Lower leg skin (tissue), 4 donors: ENCODE measurements around the gene LYST. TPM values are rescaled to one million over a fixed set of nuclear protein-coding genes. Genes with fewer than 3 reads are reported as not detected.

ENCODE experiments used
- DNase-seq, 2 donors: peaks; one replicate each; pipeline ENCODE4 v3.0.0-alpha.2; 2019; ENCODE audit warnings: low spot score in 2 of 2
- H3K4me3 ChIP-seq: fragments of 200-600 bp; sonication (generic); 2 replicates; pipeline ENCODE4 v1.5.1; 2017; ENCODE audit warnings: mild to moderate bottlenecking, low read depth; ENCODE audit not compliant: poor library complexity, severe bottlenecking
- POLR2A ChIP-seq, 2 donors: fragments of 450-650 bp; IDR thresholded peaks; one replicate each; pipeline ENCODE4 v1.6.1; 2016 to 2017; ENCODE audit warnings: antibody characterized with exemption in 2 of 2, mild to moderate bottlenecking in 1 of 2, moderate library complexity in 1 of 2
- WGBS, 2 donors: methylation state at CpG; one replicate each; pipeline ENCODE4 v1.1.5; 2018; 5-methylcytosine and 5-hydroxymethylcytosine counted together
- intact Hi-C: fragments of 100-400 bp; cut with DNase I; formaldehyde crosslinking; loops from one replicate; pipeline ENCODE4 v1.15.0; 2023; ENCODE audit warnings: low total_unique reads
- total RNA-seq, 4 donors: library from RNA; depleted of rRNA; stranded (reverse); fragments of >200 nt; gene quantifications; one replicate each; pipeline ENCODE4 v1.1.0, GENCODE V29; 2016
- TF ChIP-seq, protein P1 (sequence below), 3 donors: fragments of 450-650 bp; IDR thresholded peaks; one replicate each; pipeline ENCODE4 v1.5.1; 2016; ENCODE audit warnings: antibody characterized with exemption in 3 of 3, mild to moderate bottlenecking in 3 of 3, moderate library complexity in 2 of 3

The LYST gene
- total RNA-seq, 4 donors from 2014 or later, result 38.5 to 43.9 (median 40.9) TPM

DNA sequence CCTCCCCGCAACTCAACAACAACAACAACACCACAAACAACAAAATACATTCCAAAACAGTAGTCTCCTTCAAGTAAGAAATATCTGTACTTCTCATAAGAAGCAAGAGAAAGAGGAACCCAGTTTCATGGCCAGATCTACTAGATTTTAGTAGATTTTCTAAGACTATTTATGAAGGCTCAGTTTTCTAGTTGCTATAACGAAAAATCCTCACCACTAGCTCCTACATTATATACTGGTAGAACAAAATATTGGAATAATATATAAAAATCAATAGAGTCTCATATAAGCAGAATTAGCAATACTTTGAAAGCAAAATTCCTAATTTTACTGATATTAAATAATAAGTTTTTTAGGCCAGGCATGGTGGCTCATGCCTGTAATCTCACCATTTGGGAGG, 86.9 kb downstream of the LYST start:
- no peak for DNase-seq
- H3K4me3 ChIP-seq, result no peak overlapping the region
- intact Hi-C loops, result no loop called here
- TF ChIP-seq, protein P1, sequence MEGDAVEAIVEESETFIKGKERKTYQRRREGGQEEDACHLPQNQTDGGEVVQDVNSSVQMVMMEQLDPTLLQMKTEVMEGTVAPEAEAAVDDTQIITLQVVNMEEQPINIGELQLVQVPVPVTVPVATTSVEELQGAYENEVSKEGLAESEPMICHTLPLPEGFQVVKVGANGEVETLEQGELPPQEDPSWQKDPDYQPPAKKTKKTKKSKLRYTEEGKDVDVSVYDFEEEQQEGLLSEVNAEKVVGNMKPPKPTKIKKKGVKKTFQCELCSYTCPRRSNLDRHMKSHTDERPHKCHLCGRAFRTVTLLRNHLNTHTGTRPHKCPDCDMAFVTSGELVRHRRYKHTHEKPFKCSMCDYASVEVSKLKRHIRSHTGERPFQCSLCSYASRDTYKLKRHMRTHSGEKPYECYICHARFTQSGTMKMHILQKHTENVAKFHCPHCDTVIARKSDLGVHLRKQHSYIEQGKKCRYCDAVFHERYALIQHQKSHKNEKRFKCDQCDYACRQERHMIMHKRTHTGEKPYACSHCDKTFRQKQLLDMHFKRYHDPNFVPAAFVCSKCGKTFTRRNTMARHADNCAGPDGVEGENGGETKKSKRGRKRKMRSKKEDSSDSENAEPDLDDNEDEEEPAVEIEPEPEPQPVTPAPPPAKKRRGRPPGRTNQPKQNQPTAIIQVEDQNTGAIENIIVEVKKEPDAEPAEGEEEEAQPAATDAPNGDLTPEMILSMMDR (IDR thresholded peaks at IDR 0.05), result no peak
- no peak for TF ChIP-seq POLR2A (IDR thresholded peaks at IDR 0.05)
- 99% methylated on average over 2 of the region's 2 CpGs for WGBS, 2 donors

DNA sequence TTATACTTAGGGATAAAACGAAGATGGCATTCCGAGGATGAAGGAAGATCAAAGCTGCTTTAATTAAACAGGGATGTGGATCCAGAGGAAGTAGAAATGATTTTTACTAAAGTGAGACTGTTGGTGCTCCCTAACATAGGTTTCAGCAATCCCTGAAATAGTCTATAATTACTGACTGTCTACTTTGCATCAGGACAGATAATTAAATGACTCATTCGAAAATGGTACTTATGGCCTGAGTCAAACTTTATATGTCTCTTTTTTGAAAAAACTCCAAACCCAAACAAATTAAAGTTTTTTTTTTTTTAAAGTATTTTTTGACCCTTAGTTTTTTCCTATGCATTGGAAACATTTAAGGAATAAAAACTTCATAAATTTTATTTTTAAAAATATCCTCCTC, 90.3 kb downstream of the LYST start:
- H3K4me3 ChIP-seq, result no peak overlapping the region
- no peak for TF ChIP-seq POLR2A (IDR thresholded peaks at IDR 0.05)
- TF ChIP-seq, protein P1 (IDR thresholded peaks at IDR 0.05), result no peak
- WGBS, 2 donors, result 82 to 83% methylated on average over 3 of the region's 3 CpGs
- DNase-seq, result no peak
- intact Hi-C loops, result no loop called here

DNA sequence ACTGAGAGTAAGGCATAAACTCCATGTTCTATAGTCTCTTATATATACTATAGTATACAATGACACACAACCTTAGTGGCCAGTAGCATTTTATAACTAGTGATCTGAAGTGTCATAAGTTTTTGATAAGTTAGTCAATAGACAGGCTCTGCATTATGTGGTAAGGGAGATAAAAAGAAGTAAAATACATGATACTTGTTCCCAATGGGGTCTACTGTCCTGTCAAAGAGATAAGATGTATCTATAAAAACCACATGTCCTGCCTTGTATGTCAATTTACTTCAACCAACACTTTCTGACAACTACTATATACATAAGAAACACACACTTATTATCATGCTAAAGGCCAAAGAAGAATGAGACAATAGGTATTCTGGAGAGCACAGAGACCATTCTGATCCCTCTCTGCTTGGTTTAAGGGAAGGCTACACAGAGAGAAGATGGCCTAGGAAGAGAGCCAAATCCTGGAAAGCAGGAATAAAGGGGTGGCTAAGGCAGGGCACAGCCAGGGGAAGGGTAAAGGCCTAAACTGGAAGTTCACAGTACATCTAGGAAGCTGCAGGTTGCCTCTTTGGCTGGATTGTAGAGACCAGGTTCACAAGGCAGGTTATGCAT, 91.4 kb downstream of the LYST start:
- DNase-seq, result no peak
- intact Hi-C loops, result no loop called here
- H3K4me3 ChIP-seq, result no peak overlapping the region
- TF ChIP-seq, protein P1 (IDR thresholded peaks at IDR 0.05), result no peak
- no peak for TF ChIP-seq POLR2A (IDR thresholded peaks at IDR 0.05)

DNA sequence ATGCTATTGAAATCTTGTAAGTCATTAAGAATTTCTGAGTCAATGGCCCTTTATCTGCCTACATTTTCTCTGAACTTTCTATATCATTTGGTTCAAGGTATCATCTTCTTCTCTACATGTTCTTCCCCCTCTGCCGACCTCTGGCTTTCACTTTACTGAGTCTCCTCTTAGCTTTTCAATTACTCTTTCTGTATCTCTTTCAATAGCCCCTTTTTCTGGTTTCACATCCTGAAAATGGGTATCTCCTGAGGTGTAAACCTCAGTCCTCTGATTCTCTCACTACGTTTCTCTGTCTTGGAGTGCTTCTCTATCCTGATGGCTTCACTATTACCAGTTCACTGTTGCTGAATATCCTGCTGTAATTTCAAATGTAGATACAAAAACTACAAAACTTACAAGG, 98.9 kb downstream of the LYST start:
- no peak for DNase-seq
- WGBS, 2 donors, result 76 to 89% methylated on average over 2 of the region's 2 CpGs
- TF ChIP-seq, protein P1 (IDR thresholded peaks at IDR 0.05), result no peak
- no peak for TF ChIP-seq POLR2A (IDR thresholded peaks at IDR 0.05)
- H3K4me3 ChIP-seq, result no peak overlapping the region
- intact Hi-C loops, result no loop called here

GRCh38 chr1:235766794-235767285, 99.9 kb downstream of the LYST start:
- intact Hi-C loops, result no loop called here
- WGBS, 2 donors, result 89 to 92% methylated on average over 1 of the region's 1 CpG
- no peak for DNase-seq
- no peak overlapping the region for H3K4me3 ChIP-seq
- TF ChIP-seq, protein P1 (IDR thresholded peaks at IDR 0.05), result no peak
- TF ChIP-seq POLR2A (IDR thresholded peaks at IDR 0.05), result no peak

DNA sequence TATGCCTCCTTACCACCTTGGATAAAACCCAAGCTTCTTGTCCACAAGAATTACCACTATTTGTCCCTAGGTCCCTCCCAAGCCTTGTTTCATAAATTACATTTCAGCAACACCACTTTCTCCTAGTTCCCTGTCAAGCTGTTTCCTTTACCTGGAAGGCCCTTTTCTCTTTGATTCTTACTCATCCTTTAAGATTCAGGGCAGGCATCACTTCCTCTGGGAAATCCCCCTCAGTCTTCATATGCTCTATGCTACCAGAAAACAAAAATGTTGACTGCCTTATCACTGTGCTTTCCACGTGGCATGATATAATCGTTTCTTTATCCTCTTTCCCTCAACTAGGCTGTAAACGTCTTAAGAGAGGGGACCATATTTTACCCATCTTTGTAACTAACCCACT, 102.7 kb downstream of the LYST start:
- TF ChIP-seq, protein P1 (IDR thresholded peaks at IDR 0.05), result no peak
- TF ChIP-seq POLR2A (IDR thresholded peaks at IDR 0.05), result no peak
- DNase-seq, result no peak
- WGBS, 2 donors, result 59 to 72% methylated on average over 3 of the region's 3 CpGs
- intact Hi-C loops, result no loop called here
- no peak overlapping the region for H3K4me3 ChIP-seq
